Measurements from ENCODE around the gene GJE1.

Gene GJE1

GRCh38 chr6:142165227-142165626 lies 32.5 kb downstream of the GJE1 start:
- TF ChIP-seq CTCF (IDR thresholded peaks at IDR 0.05; ENCODE audit: borderline replicate concordance, control extremely low read depth, extremely low read depth, insufficient read depth, missing control alignments): no peak
- no peak for DNase-seq (ENCODE audit: low spot score)
- in situ Hi-C loops (cut with MboI; ENCODE audit: low sequenced_read_pairs, unreplicated experiment): no loop called here

GRCh38 chr6:142167071-142167470 lies 34.3 kb downstream of the GJE1 start:
- in situ Hi-C loops (cut with MboI; ENCODE audit: low sequenced_read_pairs, unreplicated experiment): no loop called here
- DNase-seq (ENCODE audit: low spot score): no peak
- no peak for TF ChIP-seq CTCF (IDR thresholded peaks at IDR 0.05; ENCODE audit: borderline replicate concordance, control extremely low read depth, extremely low read depth, insufficient read depth, missing control alignments)

GRCh38 chr6:142167486-142167885 lies 34.8 kb downstream of the GJE1 start:
- no peak for DNase-seq (ENCODE audit: low spot score)
- in situ Hi-C loops (cut with MboI; ENCODE audit: low sequenced_read_pairs, unreplicated experiment): no loop called here

GRCh38 chr6:142171351-142171750 lies 38.6 kb downstream of the GJE1 start:
- in situ Hi-C loops (cut with MboI; ENCODE audit: low sequenced_read_pairs, unreplicated experiment): no loop called here

More at GRCh38 chr6:142167486-142167885, 34.8 kb downstream of the GJE1 start:
- no peak for TF ChIP-seq CTCF (IDR thresholded peaks at IDR 0.05; ENCODE audit: borderline replicate concordance, control extremely low read depth, extremely low read depth, insufficient read depth, missing control alignments)

GRCh38 chr6:142172758-142173157 lies 40.0 kb downstream of the GJE1 start:
- DNase-seq (ENCODE audit: low spot score): no peak

More at GRCh38 chr6:142171351-142171750, 38.6 kb downstream of the GJE1 start:
- no peak for DNase-seq (ENCODE audit: low spot score)
- TF ChIP-seq CTCF (IDR thresholded peaks at IDR 0.05; ENCODE audit: borderline replicate concordance, control extremely low read depth, extremely low read depth, insufficient read depth, missing control alignments): no peak

GRCh38 chr6:142173980-142174379 lies 41.3 kb downstream of the GJE1 start:
- TF ChIP-seq CTCF (IDR thresholded peaks at IDR 0.05; ENCODE audit: borderline replicate concordance, control extremely low read depth, extremely low read depth, insufficient read depth, missing control alignments): no peak
- no peak for DNase-seq (ENCODE audit: low spot score)
- in situ Hi-C loops (cut with MboI; ENCODE audit: low sequenced_read_pairs, unreplicated experiment): no loop called here

More at GRCh38 chr6:142172758-142173157, 40.0 kb downstream of the GJE1 start:
- in situ Hi-C loops (cut with MboI; ENCODE audit: low sequenced_read_pairs, unreplicated experiment): no loop called here
- no peak for TF ChIP-seq CTCF (IDR thresholded peaks at IDR 0.05; ENCODE audit: borderline replicate concordance, control extremely low read depth, extremely low read depth, insufficient read depth, missing control alignments)

GRCh38 chr6:142174703-142175102 lies 42.0 kb downstream of the GJE1 start:
- in situ Hi-C loops (cut with MboI; ENCODE audit: low sequenced_read_pairs, unreplicated experiment): no loop called here
- TF ChIP-seq CTCF (IDR thresholded peaks at IDR 0.05; ENCODE audit: borderline replicate concordance, control extremely low read depth, extremely low read depth, insufficient read depth, missing control alignments): no peak

More at GRCh38 chr6:142174703-142175102, 42.0 kb downstream of the GJE1 start:
- DNase-seq (ENCODE audit: low spot score): no peak

Data from GM13976 (cell line).